H9 (cell line): Measurements from ENCODE around the gene PDE6G. TPM values are rescaled to one million over a fixed set of nuclear protein-coding genes. Genes with fewer than 3 reads are reported as not detected.
A peak's percentile ranks its signal among the peaks of the same experiment; 100 is the strongest.

Experiments used
- DNase-seq: peaks from one replicate; pipeline ENCODE4 v3.0.0-alpha.2; 2017
- H2AFZ ChIP-seq: one replicate; pipeline ENCODE4 v1.6.1; 2013; ENCODE audit warnings: mild to moderate bottlenecking, low read length, control low read depth, moderate library complexity
- H2AK5ac ChIP-seq: 2 replicates; pipeline ENCODE4 v1.6.1; 2013; ENCODE audit warnings: low read length, control low read depth, mixed read lengths; ENCODE audit not compliant: insufficient read length
- H2BK120ac ChIP-seq: one replicate; pipeline ENCODE4 v1.6.1; 2013; ENCODE audit warnings: low read depth, mild to moderate bottlenecking, low read length, control low read depth, inconsistent platforms; ENCODE audit not compliant: poor library complexity, severe bottlenecking
- H2BK12ac ChIP-seq: 2 replicates; pipeline ENCODE4 v1.6.1; 2013; ENCODE audit warnings: low read length, control low read depth, mixed read lengths, low read depth; ENCODE audit not compliant: insufficient read length
- H2BK15ac ChIP-seq: 2 replicates; pipeline ENCODE4 v1.6.1; 2013; ENCODE audit warnings: low read depth, low read length, control low read depth
- H2BK20ac ChIP-seq: one replicate; pipeline ENCODE4 v1.6.1; 2013; ENCODE audit warnings: low read depth, mild to moderate bottlenecking, low read length, control low read depth, inconsistent platforms; ENCODE audit not compliant: poor library complexity, severe bottlenecking
- H2BK5ac ChIP-seq: 2 replicates; pipeline ENCODE4 v1.6.1; 2013; ENCODE audit warnings: low read length, control low read depth, mixed read lengths; ENCODE audit not compliant: insufficient read length
- H3K14ac ChIP-seq: 2 replicates; pipeline ENCODE4 v1.6.1; 2013; ENCODE audit warnings: low read length, control low read depth; ENCODE audit not compliant: insufficient read depth
- H3K18ac ChIP-seq: 2 replicates; pipeline ENCODE4 v1.6.1; 2013; ENCODE audit warnings: low read depth, mild to moderate bottlenecking, mixed read lengths, low read length, control low read depth; ENCODE audit not compliant: insufficient read length
- H3K23ac ChIP-seq: 2 replicates; pipeline ENCODE4 v1.6.1; 2013; ENCODE audit warnings: low read length, control low read depth, mixed read lengths, low read depth; ENCODE audit not compliant: insufficient read length
- H3K23me2 ChIP-seq: 2 replicates; pipeline ENCODE4 v1.6.1; 2013; ENCODE audit warnings: low read depth, mild to moderate bottlenecking, mixed read lengths, low read length, control low read depth; ENCODE audit not compliant: insufficient read length, poor library complexity, severe bottlenecking
- H3K27ac ChIP-seq: 2 replicates; pipeline ENCODE4 v1.5.1; 2013; ENCODE audit warnings: low read length, control low read depth, mixed read lengths, low read depth; ENCODE audit not compliant: insufficient read length
- H3K27me3 ChIP-seq: 2 replicates; pipeline ENCODE4 v1.6.1; 2013; ENCODE audit warnings: low read length, control low read depth, inconsistent platforms; ENCODE audit not compliant: insufficient read depth
- H3K4ac ChIP-seq: 2 replicates; pipeline ENCODE4 v1.6.1; 2013; ENCODE audit warnings: low read depth, mild to moderate bottlenecking, control low read depth, inconsistent platforms, low read length, moderate library complexity
- H3K4me1 ChIP-seq: 2 replicates; pipeline ENCODE4 v1.6.1; 2013; ENCODE audit warnings: low read length, control low read depth, inconsistent platforms; ENCODE audit not compliant: insufficient read depth
- H3K4me2 ChIP-seq: 2 replicates; pipeline ENCODE4 v1.6.1; 2013; ENCODE audit warnings: low read length, control low read depth, mixed read lengths; ENCODE audit not compliant: insufficient read length, insufficient read depth
- H3K56ac ChIP-seq: 2 replicates; pipeline ENCODE4 v1.6.1; 2013; ENCODE audit warnings: low read depth, mild to moderate bottlenecking, mixed read lengths, low read length, control low read depth; ENCODE audit not compliant: insufficient read length
- H3K79me1 ChIP-seq: 2 replicates; pipeline ENCODE4 v1.6.1; 2013; ENCODE audit warnings: low read depth, mild to moderate bottlenecking, moderate library complexity, low read length, control low read depth, inconsistent platforms; ENCODE audit not compliant: insufficient read depth, poor library complexity, severe bottlenecking
- H3K79me2 ChIP-seq: 2 replicates; pipeline ENCODE4 v1.6.1; 2013; ENCODE audit warnings: low read length, control low read depth, inconsistent platforms; ENCODE audit not compliant: insufficient read depth
- H3K9ac ChIP-seq: 2 replicates; pipeline ENCODE4 v1.6.1; 2013; ENCODE audit warnings: low read length, control low read depth, mixed read lengths; ENCODE audit not compliant: insufficient read length; ENCODE audit errors: extremely low read depth
- H3K9me3 ChIP-seq: one replicate; pipeline ENCODE4 v1.6.1; 2013; ENCODE audit warnings: low read depth, low read length, inconsistent platforms; ENCODE audit not compliant: control insufficient read depth
- H3T11ph ChIP-seq: one replicate; pipeline ENCODE4 v1.6.1; 2013; ENCODE audit warnings: mild to moderate bottlenecking, low read length, control low read depth, inconsistent platforms
- H4K20me1 ChIP-seq: one replicate; pipeline ENCODE4 v1.6.1; 2013; ENCODE audit not compliant: control insufficient read depth, insufficient read length, insufficient read depth
- H4K5ac ChIP-seq: 2 replicates; pipeline ENCODE4 v1.6.1; 2013; ENCODE audit warnings: low read depth, mild to moderate bottlenecking, mixed read lengths, low read length, control low read depth; ENCODE audit not compliant: insufficient read length
- H4K8ac ChIP-seq: replicated peaks from 2 replicates; pipeline ENCODE4 v1.6.1; 2013; ENCODE audit warnings: low read length, control low read depth, mixed read lengths, low read depth; ENCODE audit not compliant: insufficient read length
- H4K91ac ChIP-seq: 2 replicates; pipeline ENCODE4 v1.6.1; 2013; ENCODE audit warnings: low read depth, mild to moderate bottlenecking, moderate library complexity, mixed read lengths, low read length, control low read depth; ENCODE audit not compliant: insufficient read length
- H3K27ac Mint-ChIP-seq, 3 experiments: 2 replicates in 2 of 3; 3 replicates in 1 of 3; pipeline ENCODE4 v1.8.0; 2020 to 2021; ENCODE audit warnings: mixed read lengths in 3 of 3, mild to moderate bottlenecking in 1 of 3, moderate library complexity in 1 of 3
- H3K27me3 Mint-ChIP-seq: 2 replicates; pipeline ENCODE4 v1.8.0; 2021; ENCODE audit warnings: low read depth, mild to moderate bottlenecking, moderate library complexity, mixed read lengths
- H3K36me3 Mint-ChIP-seq, 3 experiments: 2 replicates in 2 of 3; 3 replicates in 1 of 3; pipeline ENCODE4 v1.8.0; 2020 to 2021; ENCODE audit warnings: low read depth in 3 of 3, mixed read lengths in 3 of 3; ENCODE audit not compliant: insufficient read depth in 1 of 3
- H3K4me1 Mint-ChIP-seq, 2 experiments: 2 replicates each; pipeline ENCODE4 v1.8.0; 2020; ENCODE audit warnings: mixed read lengths in 2 of 2
- H3K4me3 Mint-ChIP-seq, 2 experiments: 2 replicates in 1 of 2; 3 replicates in 1 of 2; pipeline ENCODE4 v1.8.0; 2020 to 2021; ENCODE audit warnings: mild to moderate bottlenecking in 2 of 2, mixed read lengths in 2 of 2, moderate library complexity in 1 of 2
- H3K9me3 Mint-ChIP-seq, 2 experiments: 2 replicates in 1 of 2; 3 replicates in 1 of 2; pipeline ENCODE4 v1.8.0; 2020; ENCODE audit warnings: mild to moderate bottlenecking in 2 of 2, mixed read lengths in 2 of 2, moderate library complexity in 1 of 2
- WGBS: extraction: QIAGEN DNeasy Blood & Tissue Kit; methylation state at CpG from one replicate; pipeline ENCODE4 v1.1.7; 2013; ENCODE audit warnings: missing lambda C conversion rate, low lambda C conversion rate, mixed read lengths; ENCODE audit not compliant: insufficient read length; ENCODE audit errors: extremely low coverage; 5-methylcytosine and 5-hydroxymethylcytosine counted together
- total RNA-seq: library from RNA; stranded (reverse); gene quantifications from 2 replicates; pipeline ENCODE4 v1.2.1, GENCODE V29; 2021
- TF ChIP-seq, protein P1 (sequence below): fragments of 200-600 bp; sonication (generic); conservative IDR thresholded peaks from 3 replicates; pipeline ENCODE4 v1.8.0; 2021; ENCODE audit warnings: antibody characterized with exemption, mild to moderate bottlenecking

The PDE6G gene
- total RNA-seq, 1 experiment from 2014 or later: 5.7 TPM

DNA sequence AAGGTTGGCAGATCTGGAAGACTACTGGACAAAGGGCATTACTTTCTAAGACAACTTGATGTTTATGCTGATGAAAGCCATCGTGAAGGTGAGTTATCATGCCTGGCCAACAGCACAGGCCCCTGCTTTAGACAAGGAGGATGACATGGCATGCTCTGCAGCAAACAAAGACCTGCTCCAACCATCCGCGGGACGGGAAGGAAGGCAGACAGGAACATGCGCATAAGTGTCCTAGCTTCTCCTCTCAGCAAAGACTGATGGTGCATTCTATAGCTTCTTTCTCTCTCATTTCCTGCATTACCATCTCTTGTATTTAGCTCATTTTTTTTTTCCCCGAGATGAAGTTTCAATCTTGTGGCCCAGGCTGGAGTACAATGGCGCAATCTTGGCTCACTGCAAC lies 24.9 kb downstream of the PDE6G start:
- Histone ChIP-seq H2BK20ac (no peak overlapping the region), H3K79me2 (peaks cover 20% of the 10 kb centered on the region; the same call in 1 of the 2 replicates), H2BK15ac (no peak overlapping the region), H3K9ac (no peak overlapping the region), H3K23me2 (peaks cover 5% of the 10 kb centered on the region), H3K9me3 (no peaks in the 10 kb centered on the region), H4K91ac (no peak overlapping the region), H3K4me1 (no peaks in the 10 kb centered on the region), H2BK12ac (no peak overlapping the region), H3K27me3 (no peaks in the 10 kb centered on the region), H3K27ac (no peak overlapping the region), H3K4ac (no peak overlapping the region), H4K20me1 (no peaks in the 10 kb centered on the region), H3K23ac (no peak overlapping the region), H3K18ac (no peak overlapping the region), H3K14ac (no peak overlapping the region), H4K8ac (no peak overlapping the region), H2AK5ac (no peak overlapping the region), H2BK120ac (no peak overlapping the region), H4K5ac (no peak overlapping the region), H3K56ac (no peak overlapping the region), H2AFZ (no peak overlapping the region), H3T11ph (no peak overlapping the region), H2BK5ac (no peak overlapping the region), H3K79me1 (peaks cover 11% of the 10 kb centered on the region), H3K4me2 (no peak overlapping the region)
- peak; percentile 59 for DNase-seq
- peak overlapping the region in 2 of 3 experiments; percentile 70 to 95; a peak in 3 of 7 replicates for H3K27ac Mint-ChIP-seq
- H3K36me3 Mint-ChIP-seq: peaks cover 34 to 54% (median 50%) of the 10 kb centered on the region in 3 experiments; a peak in 6 of 7 replicates
- no peaks in the 10 kb centered on the region for H3K27me3 Mint-ChIP-seq
- 0 out of 5 replicates have a peak, but pooled peaks cover 0 to 2% of the 10 kb centered on the region in 2 experiments for H3K9me3 Mint-ChIP-seq
- TF ChIP-seq, protein P1, sequence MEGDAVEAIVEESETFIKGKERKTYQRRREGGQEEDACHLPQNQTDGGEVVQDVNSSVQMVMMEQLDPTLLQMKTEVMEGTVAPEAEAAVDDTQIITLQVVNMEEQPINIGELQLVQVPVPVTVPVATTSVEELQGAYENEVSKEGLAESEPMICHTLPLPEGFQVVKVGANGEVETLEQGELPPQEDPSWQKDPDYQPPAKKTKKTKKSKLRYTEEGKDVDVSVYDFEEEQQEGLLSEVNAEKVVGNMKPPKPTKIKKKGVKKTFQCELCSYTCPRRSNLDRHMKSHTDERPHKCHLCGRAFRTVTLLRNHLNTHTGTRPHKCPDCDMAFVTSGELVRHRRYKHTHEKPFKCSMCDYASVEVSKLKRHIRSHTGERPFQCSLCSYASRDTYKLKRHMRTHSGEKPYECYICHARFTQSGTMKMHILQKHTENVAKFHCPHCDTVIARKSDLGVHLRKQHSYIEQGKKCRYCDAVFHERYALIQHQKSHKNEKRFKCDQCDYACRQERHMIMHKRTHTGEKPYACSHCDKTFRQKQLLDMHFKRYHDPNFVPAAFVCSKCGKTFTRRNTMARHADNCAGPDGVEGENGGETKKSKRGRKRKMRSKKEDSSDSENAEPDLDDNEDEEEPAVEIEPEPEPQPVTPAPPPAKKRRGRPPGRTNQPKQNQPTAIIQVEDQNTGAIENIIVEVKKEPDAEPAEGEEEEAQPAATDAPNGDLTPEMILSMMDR: no peak
- WGBS: no CpG with 5 or more reads among the region's 7 CpGs
- H3K4me3 Mint-ChIP-seq: no peak overlapping the region
- H3K4me1 Mint-ChIP-seq: peaks cover 13 to 14% of the 10 kb centered on the region in 2 experiments
